OCI-LY1 (cell line): Measurements from ENCODE around the gene GRID2.

Experiments used
- H2AFZ ChIP-seq: fragments of 200-600 bp; sonication (generic), shearing (Covaris generic); 2 replicates; pipeline ENCODE4 v1.6.0; 2014; ENCODE audit warnings: antibody characterized with exemption, mild to moderate bottlenecking, low read length
- H3F3A ChIP-seq: fragments of 200-600 bp; sonication (generic), shearing (Covaris generic); 2 replicates; pipeline ENCODE4 v1.6.0; 2014; ENCODE audit warnings: mild to moderate bottlenecking, antibody characterized with exemption, low read length, moderate library complexity; ENCODE audit not compliant: insufficient read depth
- H3K27ac ChIP-seq: fragments of 200-600 bp; sonication (generic); 2 replicates; pipeline ENCODE4 v1.5.1; 2014; ENCODE audit warnings: low read length, mixed run types, mild to moderate bottlenecking, low read depth; ENCODE audit not compliant: poor library complexity, severe bottlenecking
- H3K27me3 ChIP-seq: fragments of 200-600 bp; sonication (generic); 2 replicates; pipeline ENCODE4 v1.6.0; 2014; ENCODE audit warnings: antibody characterized with exemption, mild to moderate bottlenecking, low read length, moderate library complexity; ENCODE audit not compliant: insufficient read depth
- H3K36me3 ChIP-seq: fragments of 200-600 bp; sonication (generic); 2 replicates; pipeline ENCODE4 v1.6.1; 2014; ENCODE audit warnings: mild to moderate bottlenecking, antibody characterized with exemption, low read length, moderate library complexity, mixed read lengths; ENCODE audit not compliant: insufficient read depth
- H3K4me1 ChIP-seq: fragments of 200-600 bp; sonication (generic); 2 replicates; pipeline ENCODE4 v1.5.1; 2014; ENCODE audit warnings: mild to moderate bottlenecking, low read length, moderate library complexity; ENCODE audit not compliant: insufficient read depth, severe bottlenecking
- H3K4me2 ChIP-seq: fragments of 200-600 bp; sonication (generic), shearing (Covaris generic); 2 replicates; pipeline ENCODE4 v1.6.1; 2014; ENCODE audit warnings: low read length
- H3K4me3 ChIP-seq: fragments of 200-600 bp; sonication (generic); 2 replicates; pipeline ENCODE4 v1.5.1; 2014; ENCODE audit warnings: low read length, low read depth, mild to moderate bottlenecking, mixed read lengths; ENCODE audit not compliant: poor library complexity, severe bottlenecking
- H3K79me2 ChIP-seq: fragments of 200-600 bp; shearing (Covaris generic); 2 replicates; pipeline ENCODE4 v1.6.1; 2016; ENCODE audit warnings: mixed run types, low read length, mixed read lengths; ENCODE audit not compliant: insufficient read depth
- H3K9ac ChIP-seq: fragments of 200-600 bp; sonication (generic), shearing (Covaris generic); 2 replicates; pipeline ENCODE4 v1.6.1; 2014; ENCODE audit warnings: mild to moderate bottlenecking, low read length, mixed read lengths
- H3K9me2 ChIP-seq: fragments of 200-600 bp; sonication (generic), shearing (Covaris generic); 2 replicates; pipeline ENCODE4 v1.6.1; 2014; ENCODE audit warnings: low read depth, mild to moderate bottlenecking, low read length, mixed read lengths
- H3K9me3 ChIP-seq: fragments of 200-600 bp; shearing (Covaris generic); 2 replicates; pipeline ENCODE4 v1.6.1; 2014; ENCODE audit warnings: low read length, mixed read lengths
- H4K20me1 ChIP-seq: fragments of 200-600 bp; sonication (generic), shearing (Covaris generic); 2 replicates; pipeline ENCODE4 v1.6.0; 2016; ENCODE audit warnings: mild to moderate bottlenecking, low read length; ENCODE audit not compliant: insufficient read depth
- CTCF ChIP-seq: fragments of 200-600 bp; sonication (generic), shearing (Covaris generic); IDR thresholded peaks from 2 replicates; pipeline ENCODE4 v1.5.1; 2017; ENCODE audit warnings: mild to moderate bottlenecking, antibody characterized with exemption, low read length, moderate library complexity, mixed read lengths
- EZH2 ChIP-seq: fragments of 200-600 bp; sonication (generic), shearing (Covaris generic); IDR thresholded peaks from 2 replicates; pipeline ENCODE4 v1.8.0; 2017; ENCODE audit warnings: borderline replicate concordance, mixed run types, mild to moderate bottlenecking, antibody characterized with exemption, low read length, moderate library complexity, mixed read lengths

Gene GRID2

GRCh38 chr4:93042746-93043145 lies 739.0 kb downstream of the GRID2 start:
- H2AFZ ChIP-seq, result no peak overlapping the region
- no peak overlapping the region for H3K27ac ChIP-seq
- H4K20me1 ChIP-seq, result no peaks in the 10 kb centered on the region
- H3K9me3 ChIP-seq, result no peaks in the 10 kb centered on the region
- H3K4me3 ChIP-seq, result no peak overlapping the region
- H3K9me2 ChIP-seq, result no peaks in the 10 kb centered on the region
- TF ChIP-seq CTCF, result no peak
- no peak for TF ChIP-seq EZH2
- H3F3A ChIP-seq, result no peaks in the 10 kb centered on the region
- H3K79me2 ChIP-seq, result no peaks in the 10 kb centered on the region
- H3K36me3 ChIP-seq, result no peaks in the 10 kb centered on the region
- no peak overlapping the region for H3K4me2 ChIP-seq
- H3K9ac ChIP-seq, result no peak overlapping the region
- H3K4me1 ChIP-seq, result peaks cover 2% of the 10 kb centered on the region
- H3K27me3 ChIP-seq, result no peaks in the 10 kb centered on the region

- no peaks in the 10 kb centered on the region for H3K9me3 ChIP-seq
- H3K4me2 ChIP-seq, result no peak overlapping the region
- no peaks in the 10 kb centered on the region for H3K36me3 ChIP-seq
- no peaks in the 10 kb centered on the region for H4K20me1 ChIP-seq
- H3K79me2 ChIP-seq, result no peaks in the 10 kb centered on the region
- H3K4me3 ChIP-seq, result no peak overlapping the region
- H3K9me2 ChIP-seq, result no peaks in the 10 kb centered on the region
- no peak overlapping the region for H3K27ac ChIP-seq
- no peaks in the 10 kb centered on the region for H3K27me3 ChIP-seq
- no peaks in the 10 kb centered on the region for H3F3A ChIP-seq
- no peak overlapping the region for H2AFZ ChIP-seq
- H3K9ac ChIP-seq, result no peak overlapping the region
- TF ChIP-seq EZH2 (no peak), CTCF (no peak)
- H3K4me1 ChIP-seq, result peaks cover 9% of the 10 kb centered on the region
Measured at GRCh38 chr4:93053140-93053539, 749.4 kb downstream of the GRID2 start.

- H4K20me1 ChIP-seq, result no peaks in the 10 kb centered on the region
- H3K9me2 ChIP-seq, result no peaks in the 10 kb centered on the region
- TF ChIP-seq EZH2, result no peak
- no peak for TF ChIP-seq CTCF
- H3K9me3 ChIP-seq, result no peaks in the 10 kb centered on the region
- H3K36me3 ChIP-seq, result no peaks in the 10 kb centered on the region
- no peak overlapping the region for H3K4me2 ChIP-seq
- H3F3A ChIP-seq, result no peaks in the 10 kb centered on the region
- no peak overlapping the region for H3K27ac ChIP-seq
- no peaks in the 10 kb centered on the region for H3K4me1 ChIP-seq
- no peaks in the 10 kb centered on the region for H3K79me2 ChIP-seq
- H2AFZ ChIP-seq, result no peak overlapping the region
- H3K27me3 ChIP-seq, result no peaks in the 10 kb centered on the region
- no peak overlapping the region for H3K9ac ChIP-seq
- no peak overlapping the region for H3K4me3 ChIP-seq
Measured at GRCh38 chr4:93061826-93062225, 758.1 kb downstream of the GRID2 start.
